CD4-positive, alpha-beta T cell treated with Interferon gamma for 1 hour (primary cell): ENCODE results near the gene MPZL1.
"Not testable (repeated sequence)": the region's sequence is repeated elsewhere in the genome, so short reads cannot be mapped to it uniquely, and the experiment has no call there.

Experiments used
- DNase-seq: peaks from one replicate; pipeline ENCODE4 v3.0.0-alpha.2; 2020

The MPZL1 gene

GRCh38 chr1:167819849-167820683 lies 98.3 kb downstream of the MPZL1 start:
- peak; percentile 8 for DNase-seq

- DNase-seq: no peak
Measured at GRCh38 chr1:167820684-167821355, 99.0 kb downstream of the MPZL1 start.

- DNase-seq: no peak
Measured at GRCh38 chr1:167821356-167821685, 99.5 kb downstream of the MPZL1 start.

DNA sequence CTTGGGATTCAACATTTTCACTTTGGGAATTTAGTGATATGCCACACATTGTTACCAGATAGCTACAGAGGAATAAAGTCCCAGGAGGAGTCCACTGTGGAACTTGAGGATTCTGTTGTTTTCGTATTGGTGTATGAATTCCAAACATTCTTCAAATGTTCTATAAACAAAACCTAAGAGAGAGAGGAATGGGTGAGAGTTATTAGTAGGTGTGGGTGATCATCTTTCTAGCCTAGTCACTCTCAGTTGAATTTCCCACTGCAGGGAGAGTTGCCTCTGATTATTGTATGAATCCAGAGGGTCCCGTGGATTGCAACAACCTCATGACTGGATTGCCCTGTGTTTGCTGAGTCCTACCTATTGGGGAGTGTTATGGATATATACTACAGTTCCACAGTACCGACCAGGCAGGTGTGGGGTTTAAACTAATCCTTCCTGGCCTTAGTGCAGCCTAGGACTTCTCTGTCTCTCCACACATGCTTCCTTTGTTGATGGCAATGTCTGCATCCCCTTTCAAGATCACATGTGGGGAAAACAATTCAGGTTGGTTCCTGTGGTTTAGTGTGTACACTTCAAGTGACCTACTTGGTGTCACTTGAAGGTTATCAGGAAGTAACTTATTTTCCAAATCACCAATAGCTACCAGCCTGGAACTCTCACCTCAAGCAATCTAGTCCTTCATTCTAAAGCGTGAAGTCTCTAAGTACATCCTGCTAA lies 100.3 kb downstream of the MPZL1 start:
- DNase-seq: no peak

GRCh38 chr1:167824163-167824794 lies 102.5 kb downstream of the MPZL1 start:
- DNase-seq: no peak

GRCh38 chr1:167825419-167826079 lies 103.8 kb downstream of the MPZL1 start:
- DNase-seq: no peak

DNA sequence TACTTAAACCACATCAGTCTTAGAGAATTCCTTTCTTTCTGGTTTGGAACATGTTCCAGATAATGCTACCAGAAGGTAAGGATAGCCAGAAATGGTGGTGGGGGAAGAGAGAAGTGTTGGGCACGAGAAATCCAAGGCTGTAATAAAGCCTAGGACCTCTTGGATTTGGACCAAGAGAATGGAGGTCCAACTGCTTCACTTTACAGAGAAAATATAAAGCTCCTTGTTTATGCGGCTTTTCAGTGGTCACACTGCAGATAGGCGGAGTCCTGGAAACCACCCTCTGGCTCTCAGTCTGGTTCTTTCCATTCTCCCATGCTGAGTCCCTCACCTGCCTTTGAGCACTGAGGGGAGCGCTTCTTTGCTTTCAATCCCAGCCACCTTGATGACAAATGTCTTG lies 104.3 kb downstream of the MPZL1 start:
- DNase-seq: no peak

- DNase-seq: no peak
Measured at GRCh38 chr1:167829868-167830267, 108.1 kb downstream of the MPZL1 start.

DNA sequence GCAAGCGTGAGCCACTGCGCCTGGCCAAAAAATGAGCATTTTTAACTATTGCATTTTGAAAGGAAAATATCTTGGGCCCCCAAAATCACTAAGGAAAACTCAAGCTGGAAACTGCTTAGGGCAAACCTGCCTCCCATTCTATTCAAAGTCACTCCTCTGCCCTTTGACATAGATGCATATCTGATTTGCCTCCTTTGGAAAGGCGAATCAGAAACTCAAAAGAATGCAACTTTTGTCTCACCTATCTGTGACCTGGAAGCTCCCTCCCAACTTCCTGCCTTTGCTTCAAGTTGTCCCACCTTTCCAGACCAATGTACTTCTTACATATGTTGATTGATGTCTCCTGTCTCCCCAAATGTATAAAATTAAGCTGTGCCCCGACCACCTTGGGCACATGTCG lies 108.9 kb downstream of the MPZL1 start:
- not testable (repeated sequence) for DNase-seq

DNA sequence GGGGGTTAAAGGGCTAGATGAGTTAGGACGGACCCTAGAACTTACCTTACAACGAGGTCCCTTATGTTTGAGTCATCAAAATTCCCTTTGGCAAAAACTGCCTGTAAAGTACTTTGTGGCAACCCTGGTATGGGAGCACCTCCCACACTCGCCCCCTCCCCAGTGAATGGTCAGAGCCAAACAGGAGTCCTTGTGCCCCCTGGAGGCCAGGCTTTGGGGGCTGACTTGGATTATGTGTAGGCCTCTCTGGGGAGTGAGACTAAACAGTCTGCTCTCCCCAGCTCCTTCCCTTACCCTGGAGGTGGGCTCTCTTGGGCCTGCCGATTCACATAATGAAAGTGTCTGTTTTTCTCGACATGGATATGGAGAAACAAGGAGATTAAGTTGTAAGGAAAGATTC lies 110.9 kb downstream of the MPZL1 start:
- DNase-seq: no peak

DNA sequence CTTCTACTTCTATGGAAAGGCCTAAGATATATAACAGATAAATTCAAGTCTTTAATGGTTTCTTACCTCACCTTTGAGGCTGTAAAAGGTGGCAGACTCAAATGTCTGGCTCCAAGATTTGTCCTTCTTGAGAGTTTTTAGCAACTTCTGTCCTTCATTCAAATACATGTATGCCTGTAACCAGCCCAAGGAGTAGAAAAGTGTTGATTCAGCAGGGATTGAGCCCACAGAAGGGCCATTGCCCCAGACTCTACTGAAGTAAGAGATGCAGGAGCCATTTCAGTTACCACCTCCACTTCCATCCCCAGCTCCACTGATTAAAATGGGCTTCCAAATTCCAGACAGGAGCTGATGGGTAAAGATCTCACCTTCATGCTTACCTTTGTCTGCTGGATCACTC lies 112.1 kb downstream of the MPZL1 start:
- no peak for DNase-seq

- no peak for DNase-seq
Measured at GRCh38 chr1:167836197-167836596, 114.4 kb downstream of the MPZL1 start.

- no peak for DNase-seq
Measured at GRCh38 chr1:167837326-167837725, 115.5 kb downstream of the MPZL1 start.

DNA sequence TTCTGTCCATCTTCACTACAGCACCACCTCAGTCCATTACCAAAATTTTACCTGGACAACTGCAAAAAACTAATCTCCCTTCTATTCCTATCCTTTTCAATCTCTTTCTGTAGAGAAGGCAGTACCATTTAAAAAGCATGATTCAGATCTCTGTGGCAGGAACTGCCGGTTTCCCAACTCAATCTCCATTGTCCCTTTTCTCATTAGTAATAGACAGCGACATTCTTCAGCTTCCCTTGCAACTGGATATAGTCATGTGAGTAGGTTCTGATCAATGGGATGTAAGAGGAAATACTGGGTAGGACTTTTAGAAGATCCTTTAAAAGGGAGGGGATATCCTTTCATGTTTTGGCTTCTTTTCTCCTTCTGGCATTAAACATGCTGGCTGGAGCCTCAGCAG lies 117.2 kb downstream of the MPZL1 start:
- no peak for DNase-seq
